Activated T-helper 1 cell treated with anti-CD3 and anti-CD28 coated beads, Interleukin-2, amount 50 U/mL, for 16 hours (primary cell): ENCODE results near the gene CYP27A1.

ENCODE experiments used
- DNase-seq, 2 donors: peaks; one replicate each; pipeline ENCODE4 v3.0.0-alpha.2; 2020; ENCODE audit warnings: low read depth in 1 of 2, low spot score in 1 of 2

Gene CYP27A1

DNA sequence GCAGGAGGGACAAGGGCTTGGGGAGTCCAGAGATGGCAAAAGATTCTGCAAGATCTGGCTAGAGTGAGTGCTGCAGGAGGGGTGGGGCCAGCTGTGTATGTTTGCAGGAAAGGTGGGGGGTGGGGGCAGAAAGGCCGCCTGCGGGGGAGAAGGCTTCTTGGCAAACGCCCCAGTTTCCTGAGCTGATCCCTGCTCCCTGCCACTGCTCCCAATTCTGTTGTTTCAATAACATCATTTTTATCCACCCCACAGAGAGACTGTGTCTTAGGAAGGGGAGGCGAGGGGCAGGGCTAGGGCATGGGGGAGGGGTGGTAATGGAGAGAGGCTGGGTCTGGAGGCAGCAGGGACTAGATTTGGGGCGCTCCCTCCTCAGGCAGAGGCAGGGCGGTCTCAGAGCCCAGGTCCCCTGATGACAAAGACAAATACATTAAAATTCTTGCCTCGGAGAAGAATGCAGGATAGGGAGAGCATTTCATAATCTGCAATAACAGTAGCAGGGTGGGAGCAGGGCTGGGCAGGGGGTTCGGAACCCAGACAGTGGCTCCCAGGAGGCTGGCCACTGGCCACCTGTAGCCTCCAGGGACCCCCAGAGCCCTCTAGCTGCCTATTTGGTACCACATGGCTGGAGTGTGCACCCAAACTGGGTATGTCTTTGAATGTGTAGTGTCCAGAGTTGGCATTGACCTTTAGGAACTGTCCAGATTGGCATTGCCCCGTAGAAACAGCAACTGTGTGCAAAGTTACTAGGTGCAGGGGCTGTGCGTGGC lies 75.6 kb downstream of the CYP27A1 start:
- no peak for DNase-seq

DNA sequence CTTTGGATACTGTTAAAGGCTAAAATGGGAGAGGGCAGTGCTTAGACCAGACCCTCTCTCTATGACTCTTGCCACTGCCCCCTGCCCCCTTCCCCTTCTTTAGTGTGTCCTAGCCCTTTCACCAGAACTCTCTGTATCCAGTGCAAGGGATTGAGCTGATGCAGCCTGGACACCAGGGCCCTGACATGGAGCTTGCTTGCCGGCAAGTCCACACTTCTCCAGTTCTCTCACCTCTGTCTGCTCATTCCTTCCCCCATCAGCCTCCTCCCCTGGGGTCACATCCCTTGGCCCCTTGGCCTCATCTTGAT lies 76.1 kb downstream of the CYP27A1 start:
- DNase-seq = no peak

DNA sequence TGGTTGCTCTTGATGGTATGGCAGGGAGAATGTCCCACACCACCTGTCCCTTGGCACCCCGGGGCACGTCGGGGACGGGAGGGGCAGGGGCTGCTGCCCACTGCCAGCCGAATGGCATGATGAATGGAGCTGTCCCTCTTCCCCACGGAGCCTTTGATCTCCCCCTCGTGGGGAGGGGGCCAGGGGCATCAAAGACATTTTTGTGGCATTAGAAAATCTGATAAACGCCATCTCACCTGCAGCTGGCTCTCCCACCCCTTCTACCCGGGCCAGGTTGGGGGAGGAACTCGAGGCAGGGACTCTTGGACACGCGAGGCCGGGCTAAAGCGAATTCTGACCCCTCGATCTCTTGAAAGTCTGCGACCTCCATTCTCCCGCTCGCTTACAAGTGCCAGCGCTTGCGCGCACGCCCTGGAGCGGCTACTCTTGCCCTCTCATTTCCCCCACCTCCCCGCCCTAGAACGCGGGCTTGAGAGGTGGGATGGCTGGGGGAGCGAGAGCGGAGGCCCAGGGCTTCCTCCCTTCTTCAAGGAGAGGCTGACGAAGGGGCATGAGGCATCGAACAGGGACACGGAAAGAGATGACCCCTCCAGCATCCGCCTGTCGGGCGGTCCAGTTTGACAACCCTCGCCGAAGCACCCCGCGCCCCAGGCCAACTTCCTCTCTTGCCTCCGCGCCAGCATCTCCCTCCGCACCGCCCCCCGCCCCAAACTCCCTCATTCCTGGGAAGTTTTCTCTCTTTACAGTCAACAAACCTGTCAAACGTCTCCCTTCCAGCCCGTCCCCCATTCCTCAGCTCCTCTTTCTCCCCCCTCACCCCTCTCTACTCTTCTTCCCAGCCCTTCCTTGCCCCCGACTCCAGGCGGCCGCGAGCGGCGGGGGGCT lies 77.0 kb downstream of the CYP27A1 start:
- DNase-seq = no peak

DNA sequence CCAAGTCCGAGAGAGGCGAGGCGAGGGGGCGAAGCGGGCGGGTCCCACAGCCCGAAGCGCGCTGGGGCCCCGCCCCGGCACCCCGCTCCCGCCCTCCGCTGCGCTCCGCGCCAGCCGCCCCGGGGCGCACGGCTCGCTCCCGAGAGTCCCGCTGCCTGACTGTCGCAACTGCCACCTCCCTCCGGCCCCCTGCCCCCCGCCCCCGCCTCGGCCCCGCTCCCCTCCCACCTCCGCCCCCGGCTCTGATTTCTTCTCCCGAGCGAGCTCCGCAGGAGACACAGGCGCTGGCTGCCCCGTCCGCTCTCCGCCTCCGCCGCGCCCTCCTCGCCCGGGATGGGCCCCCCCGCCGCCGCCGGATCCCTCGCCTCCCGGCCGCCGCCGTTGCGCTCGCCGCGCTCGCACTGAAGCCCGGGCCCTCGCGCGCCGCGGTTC lies 77.6 kb downstream of the CYP27A1 start, which contains the start of gene WNT6:
Gene WNT6, plus strand, starts transcription at position 250 of the 432 bp plus-strand sequence. CDS start 233 bp downstream, outside the sequence.
- DNase-seq = no peak

DNA sequence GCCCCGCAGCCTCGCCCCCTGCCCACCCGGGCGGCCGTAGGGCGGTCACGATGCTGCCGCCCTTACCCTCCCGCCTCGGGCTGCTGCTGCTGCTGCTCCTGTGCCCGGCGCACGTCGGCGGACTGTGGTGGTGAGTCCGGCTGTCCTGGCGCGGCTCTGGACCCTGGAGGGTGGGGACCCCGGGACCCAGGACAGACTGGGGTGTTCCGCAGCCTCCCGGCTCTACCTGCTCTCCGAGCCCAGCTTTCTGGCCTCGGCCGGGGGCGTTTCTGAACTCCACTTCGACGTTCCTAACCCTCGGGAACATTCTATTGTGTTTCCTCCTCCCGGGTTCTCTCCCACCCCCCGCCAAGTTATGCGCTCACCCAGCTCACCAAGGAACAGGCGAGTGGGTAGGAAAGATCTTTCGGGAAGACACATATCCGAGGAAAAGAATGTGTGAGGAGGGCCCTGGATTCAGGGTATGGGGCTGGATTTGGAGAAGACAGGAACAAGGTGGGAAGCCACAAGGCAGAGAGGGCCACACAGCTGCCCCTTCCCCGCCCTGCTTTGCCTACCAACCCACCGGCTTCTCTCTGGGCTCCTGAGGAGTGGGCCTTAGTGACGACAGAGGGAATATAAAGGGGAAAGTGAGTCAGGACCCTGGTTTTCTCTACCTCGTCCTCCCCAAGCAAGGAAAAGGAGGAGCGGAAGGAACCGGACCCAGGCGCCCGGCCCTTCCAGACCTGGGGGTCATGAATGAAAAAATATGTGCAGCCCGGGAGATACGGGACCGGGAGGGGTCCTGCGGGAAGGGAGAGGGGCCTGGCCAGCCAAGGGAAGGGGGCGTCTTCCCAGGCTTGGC lies 78.3 kb downstream of the CYP27A1 start:
- DNase-seq = no peak

DNA sequence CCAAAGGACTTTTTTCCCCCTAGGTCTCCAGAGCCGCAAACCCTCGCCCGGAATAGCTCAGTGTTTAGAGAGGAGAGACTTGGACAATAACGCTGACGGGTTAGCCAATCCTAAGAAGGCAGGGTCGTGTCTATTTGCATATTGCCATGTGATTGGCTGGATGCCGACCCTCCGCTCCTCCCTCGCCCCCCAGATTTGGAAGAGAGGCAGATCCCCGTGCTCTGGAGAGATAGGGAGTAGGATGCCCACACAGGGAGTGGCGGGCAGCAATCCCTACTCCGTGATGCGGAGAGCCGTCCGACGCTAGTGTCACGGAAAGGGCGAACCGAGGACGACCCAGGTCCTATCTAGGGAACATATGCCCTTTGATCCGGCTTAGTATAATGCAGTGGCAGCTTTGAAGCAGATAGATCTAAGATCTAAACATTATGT lies 79.0 kb downstream of the CYP27A1 start:
- DNase-seq = no peak

DNA sequence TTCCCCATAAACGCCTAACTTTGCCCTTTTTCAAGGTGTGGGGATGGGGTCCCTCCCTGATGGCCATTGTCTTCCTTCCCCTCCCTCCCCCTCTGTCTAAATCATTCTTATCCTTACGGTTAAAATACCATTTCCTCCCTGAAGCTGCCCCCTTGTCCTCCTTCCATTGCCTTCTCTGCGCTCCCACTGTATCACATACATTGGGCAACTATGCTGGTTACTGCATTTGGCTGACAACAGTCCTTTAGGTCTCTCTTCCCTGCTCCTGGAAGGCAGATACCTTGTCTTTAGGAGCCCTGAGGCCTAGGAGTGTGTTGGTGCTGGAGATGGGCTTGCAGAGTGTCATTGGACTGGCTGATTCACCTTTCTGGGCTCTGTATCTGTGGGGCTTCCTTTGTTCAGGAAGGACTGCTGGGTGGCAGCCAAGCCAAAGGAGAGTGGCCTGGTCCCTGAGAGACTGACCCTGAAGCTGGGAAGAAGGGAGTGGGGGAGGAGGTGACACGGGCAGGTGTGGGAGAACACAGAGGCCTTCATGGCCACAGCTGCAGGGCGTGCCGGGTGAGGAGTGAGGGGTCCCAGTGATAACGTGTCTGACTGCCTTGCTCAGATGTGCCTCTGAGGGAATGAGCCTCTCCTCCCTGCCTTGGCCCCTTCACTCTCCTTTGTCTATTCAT lies 79.8 kb downstream of the CYP27A1 start:
- no peak for DNase-seq

DNA sequence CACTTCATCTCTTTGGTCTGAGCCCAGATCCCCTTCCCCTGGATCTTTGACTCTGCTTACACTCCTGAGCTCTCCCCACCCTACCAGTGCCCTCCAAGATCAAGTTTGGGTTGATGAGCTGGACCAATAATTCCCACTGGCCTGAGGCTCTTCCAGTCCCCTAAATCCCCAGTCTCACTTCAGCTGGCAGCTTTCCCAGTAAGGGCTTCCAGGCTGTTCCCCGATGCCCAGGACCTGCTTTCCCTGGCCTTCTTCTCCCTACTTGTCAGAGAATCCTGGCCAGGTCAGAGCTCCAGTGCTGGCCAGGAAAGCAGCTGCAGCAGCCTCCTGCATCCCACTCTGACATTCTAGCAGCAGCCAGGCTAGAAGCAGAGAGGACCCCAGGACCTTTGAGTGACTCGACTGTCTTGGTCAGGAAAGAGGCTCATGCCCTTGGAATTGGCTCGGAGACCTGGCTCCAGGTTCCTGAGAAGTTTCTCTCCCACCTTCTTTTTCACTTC lies 81.1 kb downstream of the CYP27A1 start:
- DNase-seq = no peak
